CD14-positive monocyte (primary cell): ENCODE data around the gene IL21R. TPM values are rescaled to one million over a fixed set of nuclear protein-coding genes. Genes with fewer than 3 reads are reported as not detected.
A peak's percentile ranks its signal among the peaks of the same experiment; 100 is the strongest.

Source experiments
- DNase-seq, 3 donors: peaks; one replicate each; pipeline ENCODE4 v3.0.0-alpha.2; 2011 to 2022
- H2AFZ ChIP-seq: 2 replicates; pipeline ENCODE4 v1.6.0; 2012; ENCODE audit warnings: mild to moderate bottlenecking, low read depth, low read length, inconsistent platforms; ENCODE audit not compliant: insufficient read depth, poor library complexity, severe bottlenecking
- H3K27ac ChIP-seq, 2 donors: 1 replicate in 1 of 2; 2 replicates in 1 of 2; pipeline ENCODE4 v1.5.1; 2012 to 2013; ENCODE audit warnings: low read length in 2 of 2, control low read depth in 1 of 2, inconsistent platforms in 1 of 2, low read depth in 1 of 2, mild to moderate bottlenecking in 1 of 2
- H3K27me3 ChIP-seq, 2 donors: one replicate each; pipeline versions ENCODE4 v1.6.0 to v1.6.1; 2011 to 2013; ENCODE audit warnings: low read length in 2 of 2; ENCODE audit not compliant: control insufficient read depth in 2 of 2, insufficient read depth in 2 of 2
- H3K36me3 ChIP-seq, 2 donors: replicated peaks in 1 of 2; 1 replicate in 1 of 2; 2 replicates in 1 of 2; pipeline versions ENCODE4 v1.5.1 to v1.6.1; 2012 to 2013; ENCODE audit warnings: low read length in 2 of 2, control low read depth in 1 of 2, inconsistent platforms in 1 of 2, mild to moderate bottlenecking in 1 of 2; ENCODE audit not compliant: insufficient read depth in 2 of 2, control insufficient read depth in 1 of 2
- H3K4me1 ChIP-seq, 2 donors: 1 replicate in 1 of 2; 2 replicates in 1 of 2; pipeline versions ENCODE4 v1.5.1 to v1.6.1; 2012 to 2013; ENCODE audit warnings: low read length in 2 of 2, control low read depth in 1 of 2, inconsistent platforms in 1 of 2, mild to moderate bottlenecking in 1 of 2, moderate library complexity in 1 of 2; ENCODE audit not compliant: insufficient read depth in 2 of 2, control insufficient read depth in 1 of 2
- H3K4me2 ChIP-seq: replicated peaks from 2 replicates; pipeline ENCODE3; 2012; ENCODE audit warnings: low read length, moderate library complexity, mild to moderate bottlenecking; ENCODE audit not compliant: poor library complexity, severe bottlenecking; ENCODE audit errors: extremely low read depth
- H3K4me3 ChIP-seq, 3 experiments: fragments of 200-600 bp in 1 of 3; sonication (generic) in 1 of 3; replicated peaks in 1 of 3; 1 replicate in 2 of 3; 2 replicates in 1 of 3; pipeline ENCODE4 v1.5.1; 2011 to 2013; ENCODE audit warnings: low read length in 3 of 3, mild to moderate bottlenecking in 3 of 3, control low read depth in 2 of 3, low read depth in 2 of 3, inconsistent platforms in 1 of 3, moderate library complexity in 1 of 3
- H3K79me2 ChIP-seq: 2 replicates; pipeline ENCODE4 v1.6.0; 2012; ENCODE audit warnings: mild to moderate bottlenecking, control low read depth, inconsistent platforms, low read length, moderate library complexity; ENCODE audit not compliant: insufficient read depth
- H3K9ac ChIP-seq: 2 replicates; pipeline ENCODE4 v1.6.0; 2017; ENCODE audit warnings: low read length, mild to moderate bottlenecking; ENCODE audit not compliant: insufficient read depth, poor library complexity, severe bottlenecking
- H3K9me3 ChIP-seq, 2 donors: replicated peaks in 1 of 2; 1 replicate in 1 of 2; 2 replicates in 1 of 2; pipeline versions ENCODE4 v1.5.1 to v1.6.1; 2012 to 2013; ENCODE audit warnings: low read length in 2 of 2, control low read depth in 1 of 2; ENCODE audit not compliant: control insufficient read depth in 1 of 2, insufficient read depth in 1 of 2
- H4K20me1 ChIP-seq: 2 replicates; pipeline ENCODE4 v1.6.0; 2012; ENCODE audit warnings: mild to moderate bottlenecking, low read length, control low read depth, moderate library complexity; ENCODE audit not compliant: insufficient read depth
- H3K27ac Mint-ChIP-seq, 7 donors: one replicate each; pipeline ENCODE4 v1.8.0; 2020; ENCODE audit warnings: mild to moderate bottlenecking in 7 of 7, mixed read lengths in 7 of 7, moderate library complexity in 6 of 7, inconsistent platforms in 2 of 7
- H3K27me3 Mint-ChIP-seq, 3 donors: one replicate each; pipeline ENCODE4 v1.8.0; 2021 to 2022; ENCODE audit warnings: low read depth in 3 of 3, mild to moderate bottlenecking in 3 of 3, mixed read lengths in 3 of 3, moderate library complexity in 3 of 3, inconsistent platforms in 1 of 3
- H3K36me3 Mint-ChIP-seq, 2 donors: one replicate each; pipeline ENCODE4 v1.8.0; 2020; ENCODE audit warnings: mixed read lengths in 2 of 2, inconsistent platforms in 1 of 2, mild to moderate bottlenecking in 1 of 2
- H3K4me1 Mint-ChIP-seq: one replicate; pipeline ENCODE4 v1.8.0; 2020; ENCODE audit warnings: mild to moderate bottlenecking, mixed read lengths
- H3K4me3 Mint-ChIP-seq, 2 donors: one replicate each; pipeline ENCODE4 v1.8.0; 2020; ENCODE audit warnings: mild to moderate bottlenecking in 2 of 2, mixed read lengths in 2 of 2, moderate library complexity in 1 of 2
- H3K9me3 Mint-ChIP-seq, 7 donors: one replicate each; pipeline ENCODE4 v1.8.0; 2020 to 2022; ENCODE audit warnings: mixed read lengths in 7 of 7, mild to moderate bottlenecking in 6 of 7, moderate library complexity in 6 of 7, inconsistent platforms in 2 of 7
- WGBS: methylation state at CpG from one replicate; pipeline ENCODE4 v1.1.5; 2013; ENCODE audit warnings: missing lambda C conversion rate; ENCODE audit not compliant: insufficient coverage; 5-methylcytosine and 5-hydroxymethylcytosine counted together
- intact Hi-C, 2 donors: fragments of 100-400 bp; cut with micrococcal nuclease; formaldehyde crosslinking; loops; one replicate each; pipeline versions ENCODE4 v1.15.0 to v1.15.1; 2023
- polyA plus RNA-seq, 3 donors: library from polyadenylated mRNA; depleted of rRNA in 1 of 3; unstranded in 2 of 3; stranded (reverse) in 1 of 3; fragments of 300-500 nt in 2 of 3; fragments of >200 nt in 1 of 3; fragmentation: Illumina TruSeq in 2 of 3; gene quantifications; 1 replicate in 2 of 3; 2 replicates in 1 of 3; pipeline ENCODE4 v1.2.3, GENCODE V29; 2012 to 2021
- TF ChIP-seq, protein P1 (sequence below): fragments of 200-600 bp; IDR thresholded peaks from one replicate; pipeline ENCODE4 v1.8.0; 2022; ENCODE audit warnings: antibody characterized with exemption, mild to moderate bottlenecking

Gene IL21R
- polyA plus RNA-seq, 3 donors, result 1.0 to 1.7 (median 1.4) TPM

GRCh38 chr16:27468941-27469531 is 67.1 kb downstream of the IL21R start:
- peaks cover 95 to 98% of the 10 kb centered on the region in 2 donors for H3K36me3 Mint-ChIP-seq
- peaks cover 91 to 100% of the 10 kb centered on the region in 2 donors for H3K36me3 ChIP-seq
- intact Hi-C loops, result no loop called here

GRCh38 chr16:27470567-27471431 is 68.8 kb downstream of the IL21R start:
- 92% methylated on average over 20 of the region's 28 CpGs for WGBS
- no peaks in the 10 kb centered on the region for H3K79me2 ChIP-seq
- Mint-ChIP-seq H3K9me3 (peaks cover 0 to 7% (median 0%) of the 10 kb centered on the region in 7 donors), H3K4me3 (no peak overlapping the region), H3K27me3 (peaks cover 0 to 1% (median 0%) of the 10 kb centered on the region in 3 donors), H3K36me3 (peaks cover 98% of the 10 kb centered on the region in 2 donors), H3K4me1 (no peaks in the 10 kb centered on the region), H3K27ac (peak overlapping the region in 2 of 7 donors; percentile 12 to 89)
- H4K20me1 ChIP-seq, result no peaks in the 10 kb centered on the region
- intact Hi-C loops, result no loop called here
- H3K4me3 ChIP-seq, result no peak overlapping the region
- TF ChIP-seq, protein P1, sequence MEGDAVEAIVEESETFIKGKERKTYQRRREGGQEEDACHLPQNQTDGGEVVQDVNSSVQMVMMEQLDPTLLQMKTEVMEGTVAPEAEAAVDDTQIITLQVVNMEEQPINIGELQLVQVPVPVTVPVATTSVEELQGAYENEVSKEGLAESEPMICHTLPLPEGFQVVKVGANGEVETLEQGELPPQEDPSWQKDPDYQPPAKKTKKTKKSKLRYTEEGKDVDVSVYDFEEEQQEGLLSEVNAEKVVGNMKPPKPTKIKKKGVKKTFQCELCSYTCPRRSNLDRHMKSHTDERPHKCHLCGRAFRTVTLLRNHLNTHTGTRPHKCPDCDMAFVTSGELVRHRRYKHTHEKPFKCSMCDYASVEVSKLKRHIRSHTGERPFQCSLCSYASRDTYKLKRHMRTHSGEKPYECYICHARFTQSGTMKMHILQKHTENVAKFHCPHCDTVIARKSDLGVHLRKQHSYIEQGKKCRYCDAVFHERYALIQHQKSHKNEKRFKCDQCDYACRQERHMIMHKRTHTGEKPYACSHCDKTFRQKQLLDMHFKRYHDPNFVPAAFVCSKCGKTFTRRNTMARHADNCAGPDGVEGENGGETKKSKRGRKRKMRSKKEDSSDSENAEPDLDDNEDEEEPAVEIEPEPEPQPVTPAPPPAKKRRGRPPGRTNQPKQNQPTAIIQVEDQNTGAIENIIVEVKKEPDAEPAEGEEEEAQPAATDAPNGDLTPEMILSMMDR, result no peak
- no peak for DNase-seq
- no peak overlapping the region for H3K9ac ChIP-seq
- H3K9me3 ChIP-seq, result no peaks in the 10 kb centered on the region
- no peaks in the 10 kb centered on the region for H3K27me3 ChIP-seq
- H3K36me3 ChIP-seq, result peaks cover 91 to 100% of the 10 kb centered on the region in 2 donors
- H3K27ac ChIP-seq, result no peak overlapping the region
- no peak overlapping the region for H3K4me2 ChIP-seq
- no peaks in the 10 kb centered on the region for H3K4me1 ChIP-seq
- H2AFZ ChIP-seq, result no peak overlapping the region

More at GRCh38 chr16:27468941-27469531, 67.1 kb downstream of the IL21R start:
- Histone ChIP-seq H3K4me1 (no peaks in the 10 kb centered on the region), H4K20me1 (no peaks in the 10 kb centered on the region), H3K9ac (no peak overlapping the region), H3K4me2 (no peak overlapping the region), H3K79me2 (no peaks in the 10 kb centered on the region), H2AFZ (no peak overlapping the region), H3K27ac (no peak overlapping the region), H3K4me3 (no peak overlapping the region), H3K9me3 (no peaks in the 10 kb centered on the region), H3K27me3 (no peaks in the 10 kb centered on the region)
- H3K27ac Mint-ChIP-seq, result peak overlapping the region in 1 of 7 donors; percentile 73
- TF ChIP-seq, protein P1, result no peak
- WGBS, result 95% methylated on average over 16 of the region's 22 CpGs
- no peak for DNase-seq
- H3K4me3 Mint-ChIP-seq, result no peak overlapping the region
- H3K27me3 Mint-ChIP-seq, result peaks cover 0 to 1% (median 0%) of the 10 kb centered on the region in 3 donors
- peaks cover 0 to 7% (median 0%) of the 10 kb centered on the region in 7 donors for H3K9me3 Mint-ChIP-seq
- H3K4me1 Mint-ChIP-seq, result no peaks in the 10 kb centered on the region
